Tibial nerve (tissue), 4 donors: ENCODE measurements around the gene KARS1. TPM values are rescaled to one million over a fixed set of nuclear protein-coding genes. Genes with fewer than 3 reads are reported as not detected.
"Not testable (repeated sequence)": the region's sequence is repeated elsewhere in the genome, so short reads cannot be mapped to it uniquely, and the experiment has no call there.

Source experiments
- DNase-seq, 2 donors: peaks; one replicate each; pipeline ENCODE4 v3.0.0-alpha.2; 2019; ENCODE audit warnings: low spot score in 2 of 2
- H3K27ac ChIP-seq, 4 donors: fragments of 200-600 bp; sonication (generic) in 3 of 4; one replicate each; pipeline ENCODE4 v1.5.1; 2017 to 2019; ENCODE audit warnings: mild to moderate bottlenecking in 1 of 4
- H3K27me3 ChIP-seq, 2 donors: fragments of 200-600 bp; sonication (generic) in 1 of 2; one replicate each; pipeline versions ENCODE4 v1.5.1 to v1.6.0; 2017 to 2019
- H3K36me3 ChIP-seq, 3 donors: fragments of 200-600 bp; sonication (generic); one replicate each; pipeline ENCODE4 v1.5.1; 2018 to 2019
- H3K4me1 ChIP-seq, 4 donors: fragments of 200-600 bp; sonication (generic) in 3 of 4; one replicate each; pipeline ENCODE4 v1.5.1; 2017 to 2019
- H3K4me3 ChIP-seq, 4 donors: fragments of 200-600 bp; sonication (generic) in 3 of 4; one replicate each; pipeline ENCODE4 v1.5.1; 2017 to 2019; ENCODE audit warnings: mild to moderate bottlenecking in 1 of 4, moderate library complexity in 1 of 4
- H3K9me3 ChIP-seq, 4 donors: fragments of 200-600 bp; sonication (generic) in 3 of 4; one replicate each; pipeline ENCODE4 v1.5.1; 2017 to 2019
- CTCF ChIP-seq, 5 experiments: fragments of 200-600 bp in 3 of 5; fragments of 450-650 bp in 2 of 5; sonication (generic) in 3 of 5; IDR thresholded peaks; one replicate each; pipeline ENCODE4 v1.5.1; 2016 to 2019; ENCODE audit warnings: antibody characterized with exemption in 5 of 5, mild to moderate bottlenecking in 3 of 5, moderate library complexity in 2 of 5
- EP300 ChIP-seq, 2 donors: sonication (generic); formaldehyde crosslinking; IDR thresholded peaks; one replicate each; pipeline ENCODE4 v1.6.1; 2017; ENCODE audit warnings: antibody characterized with exemption in 2 of 2, mild to moderate bottlenecking in 1 of 2
- POLR2A ChIP-seq, 2 donors: fragments of 450-650 bp; IDR thresholded peaks; one replicate each; pipeline ENCODE4 v1.6.1; 2017; ENCODE audit warnings: antibody characterized with exemption in 2 of 2, mild to moderate bottlenecking in 2 of 2, moderate library complexity in 2 of 2
- WGBS, 2 donors: methylation state at CpG; one replicate each; pipeline ENCODE4 v1.1.5; 2018; 5-methylcytosine and 5-hydroxymethylcytosine counted together
- total RNA-seq, 4 donors: library from RNA; depleted of rRNA; stranded (reverse); fragments of >200 nt; gene quantifications; one replicate each; pipeline ENCODE4 v1.1.0, GENCODE V29; 2016

Gene KARS1
- total RNA-seq, 4 donors from 2014 or later: 75.5 to 104 (median 93.5) TPM

- no peak overlapping the region for H3K4me3 ChIP-seq
- H3K4me1 ChIP-seq: no peaks in the 10 kb centered on the region
- DNase-seq: no peak
- peaks cover 2 to 77% (median 21%) of the 10 kb centered on the region in 3 donors for H3K36me3 ChIP-seq
- 75 to 84% methylated on average over 6 of the region's 6 CpGs for WGBS, 2 donors
- no peaks in the 10 kb centered on the region for H3K27me3 ChIP-seq
- no peak for TF ChIP-seq POLR2A (IDR thresholded peaks at IDR 0.05)
- TF ChIP-seq EP300 (IDR thresholded peaks at IDR 0.05): no peak
- no peak for TF ChIP-seq CTCF (IDR thresholded peaks at IDR 0.05)
- H3K9me3 ChIP-seq: no peaks in the 10 kb centered on the region
- no peak overlapping the region for H3K27ac ChIP-seq
Observed at GRCh38 chr16:75599452-75600277, 47.8 kb downstream of the KARS1 start.

GRCh38 chr16:75593825-75594820 lies 53.3 kb downstream of the KARS1 start:
- no peak for TF ChIP-seq CTCF (IDR thresholded peaks at IDR 0.05)
- TF ChIP-seq EP300 (IDR thresholded peaks at IDR 0.05): no peak
- no peak for TF ChIP-seq POLR2A (IDR thresholded peaks at IDR 0.05)
- peaks cover 0 to 34% (median under 1%) of the 10 kb centered on the region in 3 donors for H3K36me3 ChIP-seq
- H3K4me1 ChIP-seq: peaks cover 0 to 22% (median 6%) of the 10 kb centered on the region in 4 donors
- H3K9me3 ChIP-seq: no peaks in the 10 kb centered on the region
- no peaks in the 10 kb centered on the region for H3K27me3 ChIP-seq
- no peak for DNase-seq
- H3K4me3 ChIP-seq: no peak overlapping the region
- 76% methylated on average over 17 of the region's 17 CpGs for WGBS, 2 donors
- peak overlapping the region in 1 of 4 donors; percentile 13 for H3K27ac ChIP-seq

DNA sequence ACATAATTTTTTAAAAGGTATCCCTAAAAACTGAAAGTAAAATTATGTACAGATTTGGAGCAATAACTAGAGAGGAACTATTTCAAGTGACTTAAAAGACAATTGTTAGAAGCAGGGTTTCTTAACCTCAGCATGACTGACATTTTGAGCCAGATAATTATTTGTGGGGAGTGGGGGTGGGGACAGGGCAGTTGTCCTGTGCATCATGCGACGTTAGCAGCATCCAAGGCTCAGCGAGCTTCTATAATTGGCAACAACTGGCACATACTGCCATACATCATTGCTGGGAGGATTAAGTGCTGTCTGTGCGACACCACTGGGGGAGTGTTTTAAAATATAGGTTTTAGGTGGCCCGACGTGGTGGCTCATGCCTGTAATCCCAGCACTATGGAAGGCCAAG lies 54.2 kb downstream of the KARS1 start:
- Histone ChIP-seq H3K27me3 (no peaks in the 10 kb centered on the region), H3K36me3 (peaks cover 0 to 26% (median 0%) of the 10 kb centered on the region in 3 donors), H3K4me3 (no peak overlapping the region), H3K9me3 (no peaks in the 10 kb centered on the region), H3K4me1 (peaks cover 0 to 22% (median 6%) of the 10 kb centered on the region in 4 donors), H3K27ac (no peak overlapping the region)
- 77 to 83% methylated on average over 6 of the region's 6 CpGs for WGBS, 2 donors
- no peak for DNase-seq
- no peak for TF ChIP-seq CTCF (IDR thresholded peaks at IDR 0.05)
- no peak for TF ChIP-seq POLR2A (IDR thresholded peaks at IDR 0.05)
- TF ChIP-seq EP300 (IDR thresholded peaks at IDR 0.05): no peak

DNA sequence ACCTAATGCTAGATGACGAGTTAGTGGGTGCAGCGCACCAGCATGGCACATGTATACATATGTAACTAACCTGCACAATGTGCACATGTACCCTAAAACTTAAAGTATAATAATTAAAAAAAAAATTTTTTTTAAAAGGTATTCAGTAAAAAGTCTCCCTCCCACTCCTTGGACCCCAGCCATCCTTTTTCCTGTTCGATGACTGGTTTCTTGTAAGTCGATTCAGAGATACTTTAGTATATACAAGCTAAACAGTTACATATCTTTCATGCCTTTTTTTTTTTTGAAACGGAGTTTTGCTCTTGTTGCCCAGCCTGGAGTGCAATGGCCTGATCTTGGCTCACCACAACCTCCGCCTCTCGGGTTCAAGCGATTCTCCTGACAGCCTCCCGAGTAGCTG lies 55.5 kb downstream of the KARS1 start:
- not testable (repeated sequence) for H3K27ac ChIP-seq, H3K4me3 ChIP-seq, H3K9me3 ChIP-seq, DNase-seq, H3K27me3 ChIP-seq
- Histone ChIP-seq H3K36me3 (peaks cover 0 to 12% (median 0%) of the 10 kb centered on the region in 3 donors), H3K4me1 (peaks cover 0 to 22% (median 6%) of the 10 kb centered on the region in 4 donors)
- WGBS, 2 donors: 41 to 44% methylated on average over 9 of the region's 9 CpGs

- peak overlapping the region in 2 of 4 donors; percentile 63 to 80 for H3K27ac ChIP-seq
- no peaks in the 10 kb centered on the region for H3K9me3 ChIP-seq
- H3K36me3 ChIP-seq: peaks cover 0 to 8% (median 0%) of the 10 kb centered on the region in 3 donors
- peaks cover 0 to 22% (median 6%) of the 10 kb centered on the region in 4 donors for H3K4me1 ChIP-seq
- peak in 1 of 2 donors; percentile 28 for DNase-seq
- TF ChIP-seq CTCF (IDR thresholded peaks at IDR 0.05): no peak
- no peak for TF ChIP-seq POLR2A (IDR thresholded peaks at IDR 0.05)
- no peak for TF ChIP-seq EP300 (IDR thresholded peaks at IDR 0.05)
- WGBS, 2 donors: 26 to 32% methylated on average over 8 of the region's 8 CpGs
- no peaks in the 10 kb centered on the region for H3K27me3 ChIP-seq
- H3K4me3 ChIP-seq: no peak overlapping the region
Observed at GRCh38 chr16:75590920-75591843, 56.3 kb downstream of the KARS1 start.
